ENCODE measurements around the gene RALGPS1.

- no peak for TF ChIP-seq EZH2phosphoT487 (IDR thresholded peaks at IDR 0.05; ENCODE audit: low read depth, severe bottlenecking, unreplicated experiment)
- TF ChIP-seq, protein P1, sequence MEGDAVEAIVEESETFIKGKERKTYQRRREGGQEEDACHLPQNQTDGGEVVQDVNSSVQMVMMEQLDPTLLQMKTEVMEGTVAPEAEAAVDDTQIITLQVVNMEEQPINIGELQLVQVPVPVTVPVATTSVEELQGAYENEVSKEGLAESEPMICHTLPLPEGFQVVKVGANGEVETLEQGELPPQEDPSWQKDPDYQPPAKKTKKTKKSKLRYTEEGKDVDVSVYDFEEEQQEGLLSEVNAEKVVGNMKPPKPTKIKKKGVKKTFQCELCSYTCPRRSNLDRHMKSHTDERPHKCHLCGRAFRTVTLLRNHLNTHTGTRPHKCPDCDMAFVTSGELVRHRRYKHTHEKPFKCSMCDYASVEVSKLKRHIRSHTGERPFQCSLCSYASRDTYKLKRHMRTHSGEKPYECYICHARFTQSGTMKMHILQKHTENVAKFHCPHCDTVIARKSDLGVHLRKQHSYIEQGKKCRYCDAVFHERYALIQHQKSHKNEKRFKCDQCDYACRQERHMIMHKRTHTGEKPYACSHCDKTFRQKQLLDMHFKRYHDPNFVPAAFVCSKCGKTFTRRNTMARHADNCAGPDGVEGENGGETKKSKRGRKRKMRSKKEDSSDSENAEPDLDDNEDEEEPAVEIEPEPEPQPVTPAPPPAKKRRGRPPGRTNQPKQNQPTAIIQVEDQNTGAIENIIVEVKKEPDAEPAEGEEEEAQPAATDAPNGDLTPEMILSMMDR (IDR thresholded peaks at IDR 0.05; ENCODE audit: poor library complexity): no peak
These were observed 135.6 kb downstream of the RALGPS1 start for GRCh38 chr9:127050152-127050551.
